Measurements from ENCODE around the gene RAB11A.

Gene RAB11A

DNA sequence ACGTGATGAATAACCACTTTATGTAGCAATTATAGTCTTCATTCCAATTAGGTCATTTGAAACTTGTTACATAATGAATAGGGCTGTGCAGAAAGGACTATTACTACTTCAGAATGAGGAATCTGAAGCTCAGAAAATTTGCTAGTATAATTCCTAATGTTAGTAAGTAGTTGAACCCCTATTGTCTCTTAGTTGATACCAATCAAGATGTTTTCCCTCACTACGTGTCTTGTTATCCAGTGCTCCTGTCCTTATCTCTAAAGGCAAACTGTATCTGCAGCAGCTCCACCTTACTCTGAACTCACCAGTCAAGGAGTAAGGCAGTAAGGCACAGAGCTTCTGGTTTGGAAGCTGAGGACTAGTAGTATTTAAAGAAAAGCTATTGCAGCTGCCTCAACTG is 32.0 kb downstream of the RAB11A start:
- H3K4me3 ChIP-seq (ENCODE audit: low read length, poor library complexity, severe bottlenecking): no peak overlapping the region
- H4K20me1 ChIP-seq (ENCODE audit: insufficient read depth, low read length, poor library complexity, severe bottlenecking): no peaks in the 10 kb centered on the region
- no peaks in the 10 kb centered on the region for H3F3A ChIP-seq (ENCODE audit: low read depth)
- no peak overlapping the region for H3K9ac ChIP-seq (ENCODE audit: low read depth, low read length, poor library complexity, severe bottlenecking)
- no peaks in the 10 kb centered on the region for H3K27me3 ChIP-seq (ENCODE audit: insufficient read depth, low read length, poor library complexity, severe bottlenecking)
- no peak overlapping the region for H2AFZ ChIP-seq (ENCODE audit: low read length)
- no peaks in the 10 kb centered on the region for H3K9me2 ChIP-seq (replicated peaks; ENCODE audit: low read depth, low read length)
- peaks cover 11% of the 10 kb centered on the region for H3K4me1 ChIP-seq (ENCODE audit: insufficient read depth, low read length, poor library complexity, severe bottlenecking)
- H3K79me2 ChIP-seq (ENCODE audit: insufficient read depth, low read length): no peaks in the 10 kb centered on the region
- H3K36me3 ChIP-seq (ENCODE audit: insufficient read depth, low read length): peaks cover 64% of the 10 kb centered on the region; the same call in 1 of the 2 replicates
- no peak for TF ChIP-seq EZH2phosphoT487 (IDR thresholded peaks at IDR 0.05; ENCODE audit: borderline replicate concordance)
- TF ChIP-seq, protein P1, sequence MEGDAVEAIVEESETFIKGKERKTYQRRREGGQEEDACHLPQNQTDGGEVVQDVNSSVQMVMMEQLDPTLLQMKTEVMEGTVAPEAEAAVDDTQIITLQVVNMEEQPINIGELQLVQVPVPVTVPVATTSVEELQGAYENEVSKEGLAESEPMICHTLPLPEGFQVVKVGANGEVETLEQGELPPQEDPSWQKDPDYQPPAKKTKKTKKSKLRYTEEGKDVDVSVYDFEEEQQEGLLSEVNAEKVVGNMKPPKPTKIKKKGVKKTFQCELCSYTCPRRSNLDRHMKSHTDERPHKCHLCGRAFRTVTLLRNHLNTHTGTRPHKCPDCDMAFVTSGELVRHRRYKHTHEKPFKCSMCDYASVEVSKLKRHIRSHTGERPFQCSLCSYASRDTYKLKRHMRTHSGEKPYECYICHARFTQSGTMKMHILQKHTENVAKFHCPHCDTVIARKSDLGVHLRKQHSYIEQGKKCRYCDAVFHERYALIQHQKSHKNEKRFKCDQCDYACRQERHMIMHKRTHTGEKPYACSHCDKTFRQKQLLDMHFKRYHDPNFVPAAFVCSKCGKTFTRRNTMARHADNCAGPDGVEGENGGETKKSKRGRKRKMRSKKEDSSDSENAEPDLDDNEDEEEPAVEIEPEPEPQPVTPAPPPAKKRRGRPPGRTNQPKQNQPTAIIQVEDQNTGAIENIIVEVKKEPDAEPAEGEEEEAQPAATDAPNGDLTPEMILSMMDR (conservative IDR thresholded peaks at IDR 0.05; ENCODE audit: low read length): no peak
- H3K4me2 ChIP-seq (ENCODE audit: low read depth, low read length, poor library complexity, severe bottlenecking): no peak overlapping the region
- no peaks in the 10 kb centered on the region for H3K9me3 ChIP-seq (ENCODE audit: insufficient read depth, low read depth, low read length)

DNA sequence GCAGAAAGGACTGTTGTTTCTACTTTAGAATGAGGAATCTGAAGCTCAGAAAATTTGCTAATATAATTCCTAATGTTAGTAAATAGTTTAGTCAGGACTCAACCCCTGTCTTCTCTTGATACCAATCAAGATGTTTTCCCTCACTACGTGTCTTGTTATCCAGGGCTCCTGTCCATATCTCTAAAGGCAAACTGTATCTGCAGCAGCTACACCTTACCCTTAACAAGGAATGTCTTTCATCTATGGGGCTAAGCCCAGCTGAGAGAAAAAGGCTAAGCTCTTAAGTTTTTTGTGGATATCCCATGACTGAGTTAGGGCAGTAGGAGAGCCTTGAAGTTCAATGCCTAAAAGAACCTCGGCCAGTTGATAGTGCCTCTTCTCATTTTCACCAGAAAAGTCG is 32.5 kb downstream of the RAB11A start:
- H3K4me2 ChIP-seq (ENCODE audit: low read depth, low read length, poor library complexity, severe bottlenecking): peak overlapping the region; percentile 10
- H3K4me3 ChIP-seq (ENCODE audit: low read length, poor library complexity, severe bottlenecking): no peak overlapping the region
- peaks cover 64% of the 10 kb centered on the region; the same call in 1 of the 2 replicates for H3K36me3 ChIP-seq (ENCODE audit: insufficient read depth, low read length)

DNA sequence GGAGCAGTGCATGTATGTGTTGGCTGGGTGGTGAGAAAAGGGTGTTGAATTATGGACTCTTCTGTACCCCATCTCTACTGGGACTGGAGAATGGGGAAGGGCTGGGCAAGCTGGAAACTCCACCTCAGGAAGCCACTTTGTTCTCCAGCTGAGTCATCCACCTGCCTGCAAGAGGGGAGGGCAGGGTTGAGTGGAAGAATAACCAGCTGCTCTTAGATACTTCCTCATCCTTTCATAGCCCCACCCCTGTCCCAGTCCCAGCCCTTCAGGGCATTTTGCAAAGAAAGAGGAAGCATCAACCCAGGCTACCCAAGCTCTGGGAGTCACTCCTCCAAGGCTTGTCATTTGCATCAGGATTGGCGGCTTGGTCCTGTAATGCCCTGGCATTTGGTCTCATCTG is 33.1 kb downstream of the RAB11A start:
- Histone ChIP-seq H3K4me1 (ENCODE audit: insufficient read depth, low read length, poor library complexity, severe bottlenecking) (peaks cover 11% of the 10 kb centered on the region), H4K20me1 (ENCODE audit: insufficient read depth, low read length, poor library complexity, severe bottlenecking) (no peaks in the 10 kb centered on the region), H2AFZ (ENCODE audit: low read length) (no peak overlapping the region), H3K27me3 (ENCODE audit: insufficient read depth, low read length, poor library complexity, severe bottlenecking) (no peaks in the 10 kb centered on the region), H3K79me2 (ENCODE audit: insufficient read depth, low read length) (no peaks in the 10 kb centered on the region), H3K36me3 (ENCODE audit: insufficient read depth, low read length) (peaks cover 62% of the 10 kb centered on the region; the same call in 1 of the 2 replicates), H3K9me2 (replicated peaks; ENCODE audit: low read depth, low read length) (no peaks in the 10 kb centered on the region), H3K4me3 (ENCODE audit: low read length, poor library complexity, severe bottlenecking) (no peak overlapping the region), H3K9me3 (ENCODE audit: insufficient read depth, low read depth, low read length) (no peaks in the 10 kb centered on the region), H3K9ac (ENCODE audit: low read depth, low read length, poor library complexity, severe bottlenecking) (no peak overlapping the region), H3F3A (ENCODE audit: low read depth) (no peaks in the 10 kb centered on the region), H3K4me2 (ENCODE audit: low read depth, low read length, poor library complexity, severe bottlenecking) (peak overlapping the region; percentile 10)
- TF ChIP-seq, protein P1 (conservative IDR thresholded peaks at IDR 0.05; ENCODE audit: low read length): no peak
- TF ChIP-seq EZH2phosphoT487 (IDR thresholded peaks at IDR 0.05; ENCODE audit: borderline replicate concordance): no peak

More for the DNA sequence above, 32.5 kb downstream of the RAB11A start:
- H3K27me3 ChIP-seq (ENCODE audit: insufficient read depth, low read length, poor library complexity, severe bottlenecking): no peaks in the 10 kb centered on the region
- no peak for TF ChIP-seq EZH2phosphoT487 (IDR thresholded peaks at IDR 0.05; ENCODE audit: borderline replicate concordance)
- TF ChIP-seq, protein P1 (conservative IDR thresholded peaks at IDR 0.05; ENCODE audit: low read length): no peak
- H2AFZ ChIP-seq (ENCODE audit: low read length): no peak overlapping the region
- no peaks in the 10 kb centered on the region for H3F3A ChIP-seq (ENCODE audit: low read depth)
- no peaks in the 10 kb centered on the region for H3K79me2 ChIP-seq (ENCODE audit: insufficient read depth, low read length)
- no peaks in the 10 kb centered on the region for H3K9me2 ChIP-seq (replicated peaks; ENCODE audit: low read depth, low read length)
- peaks cover 11% of the 10 kb centered on the region for H3K4me1 ChIP-seq (ENCODE audit: insufficient read depth, low read length, poor library complexity, severe bottlenecking)
- no peaks in the 10 kb centered on the region for H4K20me1 ChIP-seq (ENCODE audit: insufficient read depth, low read length, poor library complexity, severe bottlenecking)
- no peaks in the 10 kb centered on the region for H3K9me3 ChIP-seq (ENCODE audit: insufficient read depth, low read depth, low read length)
- no peak overlapping the region for H3K9ac ChIP-seq (ENCODE audit: low read depth, low read length, poor library complexity, severe bottlenecking)
